ENCODE results near the gene ABHD13. TPM values are rescaled to one million over a fixed set of nuclear protein-coding genes. Genes with fewer than 3 reads are reported as not detected.

The ABHD13 gene
- total RNA-seq, 4 donors from 2014 or later, result 11.6 to 23.8 (median 16.6) TPM

- H3K36me3 ChIP-seq, result no peaks in the 10 kb centered on the region
- H3K9me3 ChIP-seq, result no peaks in the 10 kb centered on the region
- H3K27me3 ChIP-seq, result no peaks in the 10 kb centered on the region
- 84 to 86% methylated on average over 5 of the region's 5 CpGs for WGBS, 2 donors (ENCODE audit: low coverage in 1 of 2)
- no peak overlapping the region for H3K27ac ChIP-seq
- no peak for TF ChIP-seq POLR2AphosphoS5 (IDR thresholded peaks at IDR 0.05)
- TF ChIP-seq, protein P1, sequence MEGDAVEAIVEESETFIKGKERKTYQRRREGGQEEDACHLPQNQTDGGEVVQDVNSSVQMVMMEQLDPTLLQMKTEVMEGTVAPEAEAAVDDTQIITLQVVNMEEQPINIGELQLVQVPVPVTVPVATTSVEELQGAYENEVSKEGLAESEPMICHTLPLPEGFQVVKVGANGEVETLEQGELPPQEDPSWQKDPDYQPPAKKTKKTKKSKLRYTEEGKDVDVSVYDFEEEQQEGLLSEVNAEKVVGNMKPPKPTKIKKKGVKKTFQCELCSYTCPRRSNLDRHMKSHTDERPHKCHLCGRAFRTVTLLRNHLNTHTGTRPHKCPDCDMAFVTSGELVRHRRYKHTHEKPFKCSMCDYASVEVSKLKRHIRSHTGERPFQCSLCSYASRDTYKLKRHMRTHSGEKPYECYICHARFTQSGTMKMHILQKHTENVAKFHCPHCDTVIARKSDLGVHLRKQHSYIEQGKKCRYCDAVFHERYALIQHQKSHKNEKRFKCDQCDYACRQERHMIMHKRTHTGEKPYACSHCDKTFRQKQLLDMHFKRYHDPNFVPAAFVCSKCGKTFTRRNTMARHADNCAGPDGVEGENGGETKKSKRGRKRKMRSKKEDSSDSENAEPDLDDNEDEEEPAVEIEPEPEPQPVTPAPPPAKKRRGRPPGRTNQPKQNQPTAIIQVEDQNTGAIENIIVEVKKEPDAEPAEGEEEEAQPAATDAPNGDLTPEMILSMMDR (IDR thresholded peaks at IDR 0.05), result no peak
- TF ChIP-seq EP300 (IDR thresholded peaks at IDR 0.05), result no peak
- TF ChIP-seq POLR2A (IDR thresholded peaks at IDR 0.05), result no peak
- no peak for ATAC-seq
- H3K4me1 ChIP-seq, result peaks cover 0 to 25% (median 7%) of the 10 kb centered on the region in 3 donors
- no peak overlapping the region for H3K4me3 ChIP-seq
Observed at GRCh38 chr13:108273429-108274118, 55.4 kb downstream of the ABHD13 start.

DNA sequence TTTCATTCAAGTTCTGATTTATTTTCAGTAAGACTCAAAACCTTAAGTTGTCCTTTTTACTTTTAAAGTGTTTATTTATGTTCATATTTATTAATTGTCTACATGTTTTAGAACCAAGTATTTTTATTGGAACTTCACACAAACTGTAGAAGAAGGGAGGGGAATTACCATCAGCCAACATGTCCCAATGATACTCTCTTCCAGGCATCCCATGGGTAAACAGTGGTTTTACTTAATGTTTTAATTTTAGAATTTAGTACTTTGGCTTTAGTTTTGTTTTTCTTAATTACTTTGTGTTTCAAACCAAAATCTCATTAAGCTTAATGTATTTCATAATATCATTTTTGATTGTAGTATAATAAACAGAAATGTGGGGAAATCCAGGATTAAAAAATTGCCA, 56.5 kb downstream of the ABHD13 start:
- no peak overlapping the region for H3K27ac ChIP-seq
- peaks cover 0 to 14% (median 7%) of the 10 kb centered on the region in 3 donors for H3K4me1 ChIP-seq
- no peaks in the 10 kb centered on the region for H3K27me3 ChIP-seq
- H3K9me3 ChIP-seq, result no peaks in the 10 kb centered on the region
- H3K4me3 ChIP-seq, result no peak overlapping the region
- no peaks in the 10 kb centered on the region for H3K36me3 ChIP-seq
- TF ChIP-seq POLR2AphosphoS5 (IDR thresholded peaks at IDR 0.05) (no peak), POLR2A (IDR thresholded peaks at IDR 0.05) (no peak), EP300 (IDR thresholded peaks at IDR 0.05) (no peak)
- TF ChIP-seq, protein P1 (IDR thresholded peaks at IDR 0.05), result no peak
- no peak for ATAC-seq

DNA sequence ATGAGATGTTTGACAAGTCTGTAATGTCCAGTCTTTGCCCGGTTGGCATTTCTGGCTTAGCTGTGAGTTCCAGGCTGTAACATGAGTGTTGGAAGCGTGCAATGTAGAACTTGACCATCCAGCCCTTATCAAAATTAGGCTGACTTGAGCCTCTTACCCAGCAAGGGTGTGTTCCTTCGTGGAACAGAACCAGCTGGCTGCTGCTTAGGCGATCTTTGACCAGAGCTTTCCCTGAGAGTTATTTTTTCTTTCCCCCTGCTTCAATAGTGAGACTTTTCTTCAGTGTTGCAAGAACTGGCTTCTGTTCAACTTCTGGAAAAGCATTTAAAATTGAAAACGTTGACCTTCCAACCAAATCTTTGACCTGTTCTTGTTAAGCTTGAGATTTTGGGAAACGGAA, 57.9 kb downstream of the ABHD13 start:
- peak; percentile 58 for ATAC-seq
- Histone ChIP-seq H3K9me3 (no peaks in the 10 kb centered on the region), H3K27me3 (no peaks in the 10 kb centered on the region), H3K4me3 (no peak overlapping the region), H3K27ac (no peak overlapping the region), H3K4me1 (peaks cover 0 to under 1% (median 0%) of the 10 kb centered on the region in 3 donors), H3K36me3 (no peaks in the 10 kb centered on the region)
- 46 to 57% methylated on average over 5 to 6 of the region's 6 CpGs for WGBS, 2 donors (ENCODE audit: low coverage in 1 of 2)
- TF ChIP-seq POLR2A (IDR thresholded peaks at IDR 0.05), result no peak
- no peak for TF ChIP-seq EP300 (IDR thresholded peaks at IDR 0.05)
- no peak for TF ChIP-seq POLR2AphosphoS5 (IDR thresholded peaks at IDR 0.05)
- TF ChIP-seq, protein P1 (IDR thresholded peaks at IDR 0.05), result no peak

GRCh38 chr13:108278466-108278865, 60.3 kb downstream of the ABHD13 start:
- H3K4me1 ChIP-seq, result no peaks in the 10 kb centered on the region
- no peak overlapping the region for H3K27ac ChIP-seq
- H3K36me3 ChIP-seq, result no peaks in the 10 kb centered on the region
- H3K4me3 ChIP-seq, result no peak overlapping the region
- H3K27me3 ChIP-seq, result no peaks in the 10 kb centered on the region
- no peak for ATAC-seq
- 92% methylated on average over 1 of the region's 1 CpG; no CpG with 5 or more reads in 1 of the 2 donors for WGBS, 2 donors (ENCODE audit: low coverage in 1 of 2)
- no peaks in the 10 kb centered on the region for H3K9me3 ChIP-seq
- no peak for TF ChIP-seq EP300 (IDR thresholded peaks at IDR 0.05)
- no peak for TF ChIP-seq POLR2A (IDR thresholded peaks at IDR 0.05)
- TF ChIP-seq, protein P1 (IDR thresholded peaks at IDR 0.05), result no peak
- no peak for TF ChIP-seq POLR2AphosphoS5 (IDR thresholded peaks at IDR 0.05)

- TF ChIP-seq, protein P1 (IDR thresholded peaks at IDR 0.05), result no peak
- TF ChIP-seq POLR2A (IDR thresholded peaks at IDR 0.05) (no peak), POLR2AphosphoS5 (IDR thresholded peaks at IDR 0.05) (no peak), EP300 (IDR thresholded peaks at IDR 0.05) (no peak)
- no peaks in the 10 kb centered on the region for H3K27me3 ChIP-seq
- H3K4me1 ChIP-seq, result no peaks in the 10 kb centered on the region
- 59 to 61% methylated on average over 3 to 4 of the region's 4 CpGs for WGBS, 2 donors (ENCODE audit: low coverage in 1 of 2)
- H3K36me3 ChIP-seq, result no peaks in the 10 kb centered on the region
- ATAC-seq, result no peak
- no peak overlapping the region for H3K27ac ChIP-seq
- no peak overlapping the region for H3K4me3 ChIP-seq
- H3K9me3 ChIP-seq, result no peaks in the 10 kb centered on the region
Observed at GRCh38 chr13:108281901-108282300, 63.7 kb downstream of the ABHD13 start.

Data from gastroesophageal sphincter (tissue), 4 donors.